Naive thymus-derived CD4-positive, alpha-beta T cell (primary cell): ENCODE results near the gene PDE8A. TPM values are rescaled to one million over a fixed set of nuclear protein-coding genes. Genes with fewer than 3 reads are reported as not detected.

Experiments used
- ATAC-seq: fragments of 150-1000 bp; cut with Tn5 transposase; 2 replicates; pipeline ENCODE4 v1.10.0; 2021; ENCODE audit warnings: mild to moderate bottlenecking, moderate library complexity
- CTCF ChIA-PET: fragments of 350-600 bp; sonication (Branson Sonifier 250); formaldehyde crosslinking; loops from one replicate; lab custom pipeline; 2021; ENCODE audit warnings: antibody characterized with exemption; lab: Charles Lee
- POLR2A ChIA-PET: fragments of 350-600 bp; sonication (Branson Sonifier 250); formaldehyde crosslinking; loops from one replicate; lab custom pipeline; 2021; ENCODE audit warnings: antibody characterized with exemption, inconsistent platforms; lab: Charles Lee
- DNase-seq, 9 donors: peaks; one replicate each; pipeline versions ENCODE4 v3.0.0 to v3.0.0-alpha.2; 2020 to 2022; ENCODE audit warnings: mixed read lengths in 1 of 9
- H3K27ac ChIP-seq: one replicate; pipeline ENCODE4 v1.7.0; 2013; ENCODE audit warnings: mild to moderate bottlenecking, low read depth, low read length, moderate library complexity
- H3K27me3 ChIP-seq, 2 donors: one replicate each; pipeline ENCODE4 v1.7.0; 2013; ENCODE audit warnings: low read length in 2 of 2, mild to moderate bottlenecking in 2 of 2, moderate library complexity in 2 of 2; ENCODE audit not compliant: control insufficient read depth in 2 of 2, insufficient read depth in 2 of 2
- H3K36me3 ChIP-seq, 3 experiments: 1 replicate in 2 of 3; 2 replicates in 1 of 3; pipeline ENCODE4 v1.7.0; 2013; ENCODE audit warnings: low read length in 3 of 3, mild to moderate bottlenecking in 3 of 3, moderate library complexity in 1 of 3; ENCODE audit not compliant: insufficient read depth in 3 of 3, control insufficient read depth in 2 of 3
- H3K4me1 ChIP-seq, 2 donors: one replicate each; pipeline ENCODE4 v1.7.0; 2013; ENCODE audit warnings: low read length in 2 of 2, mild to moderate bottlenecking in 2 of 2, moderate library complexity in 1 of 2; ENCODE audit not compliant: control insufficient read depth in 2 of 2, insufficient read depth in 2 of 2
- H3K4me3 ChIP-seq: 2 replicates; pipeline ENCODE4 v1.7.0; 2013; ENCODE audit warnings: mild to moderate bottlenecking, low read length
- H3K9me3 ChIP-seq, 3 experiments: 1 replicate in 2 of 3; 2 replicates in 1 of 3; pipeline ENCODE4 v1.7.0; 2013; ENCODE audit warnings: low read length in 3 of 3; ENCODE audit not compliant: control insufficient read depth in 2 of 3
- H3K27ac Mint-ChIP-seq, 9 donors: one replicate each; pipeline ENCODE4 v1.8.0; 2020 to 2022; ENCODE audit warnings: mixed read lengths in 9 of 9, mild to moderate bottlenecking in 8 of 9, moderate library complexity in 5 of 9, inconsistent platforms in 2 of 9
- H3K27me3 Mint-ChIP-seq, 5 donors: one replicate each; pipeline ENCODE4 v1.8.0; 2021 to 2022; ENCODE audit warnings: mixed read lengths in 5 of 5, mild to moderate bottlenecking in 1 of 5
- H3K36me3 Mint-ChIP-seq, 5 donors: one replicate each; pipeline ENCODE4 v1.8.0; 2020 to 2022; ENCODE audit warnings: mixed read lengths in 5 of 5, mild to moderate bottlenecking in 3 of 5, inconsistent platforms in 1 of 5
- H3K4me1 Mint-ChIP-seq, 7 donors: one replicate each; pipeline ENCODE4 v1.8.0; 2020 to 2022; ENCODE audit warnings: mixed read lengths in 7 of 7, mild to moderate bottlenecking in 3 of 7, inconsistent platforms in 1 of 7
- H3K4me3 Mint-ChIP-seq, 10 donors: one replicate each; pipeline ENCODE4 v1.8.0; 2020 to 2022; ENCODE audit warnings: mild to moderate bottlenecking in 10 of 10, mixed read lengths in 10 of 10, moderate library complexity in 6 of 10, inconsistent platforms in 2 of 10
- H3K9me3 Mint-ChIP-seq, 11 donors: one replicate each; pipeline ENCODE4 v1.8.0; 2020 to 2022; ENCODE audit warnings: mixed read lengths in 11 of 11, mild to moderate bottlenecking in 4 of 11, inconsistent platforms in 1 of 11, moderate library complexity in 1 of 11
- intact Hi-C, 2 donors: fragments of 100-400 bp; cut with micrococcal nuclease; formaldehyde crosslinking; loops; one replicate each; pipeline ENCODE4 v1.15.1; 2023
- polyA plus RNA-seq, 2 donors: library from polyadenylated mRNA; unstranded; fragments of 300-500 nt; fragmentation: Illumina TruSeq; gene quantifications; one replicate each; pipeline ENCODE4 v1.2.3, GENCODE V29; 2021
- total RNA-seq, 6 experiments: library from RNA in 5 of 6; stranded (reverse) in 5 of 6; gene quantifications; 1 replicate in 5 of 6; 2 replicates in 1 of 6; pipeline ENCODE4 v1.2.3 and lab custom pipeline; 2021 to 2026

The PDE8A gene
- total and polyA plus RNA-seq, 7 experiments from 2014 or later = 1.7 to 43.3 (median 31.9) TPM

DNA sequence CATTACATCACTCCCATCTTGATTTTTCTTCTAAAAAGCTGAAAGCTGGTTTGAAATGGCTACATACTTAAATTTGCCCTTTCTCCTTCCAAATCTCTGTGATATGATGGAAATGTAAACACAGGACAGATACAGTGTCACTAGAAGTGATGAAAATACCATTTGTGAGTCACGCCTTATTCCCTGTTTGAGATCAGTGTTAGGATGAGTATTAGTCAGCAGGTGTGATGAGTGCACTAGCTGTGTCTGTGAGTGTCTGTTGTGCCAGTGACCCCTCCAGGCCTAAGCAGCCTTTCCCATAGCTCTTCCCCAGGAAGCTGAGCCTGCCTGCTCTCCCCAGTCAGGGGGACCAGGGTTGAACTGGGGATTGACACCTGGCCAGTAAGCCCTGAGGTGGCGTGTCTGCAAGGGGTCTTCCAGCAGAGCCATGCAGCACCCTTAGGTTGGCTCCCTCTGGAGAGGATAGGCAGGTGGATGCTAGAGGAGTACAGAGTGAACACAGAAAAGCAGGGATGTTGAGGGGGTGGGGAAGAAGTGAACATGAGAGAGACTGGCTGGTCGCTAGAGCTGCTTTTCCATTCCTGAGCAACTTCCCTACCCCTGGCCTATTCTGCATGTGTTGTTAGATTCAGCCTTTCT is 92.0 kb downstream of the PDE8A start:
- H3K9me3 Mint-ChIP-seq = peaks cover 0 to 1% (median 0%) of the 10 kb centered on the region in 11 donors
- H3K36me3 Mint-ChIP-seq = peaks cover 13 to 67% (median 52%) of the 10 kb centered on the region in 5 donors
- H3K4me1 Mint-ChIP-seq = peaks cover 0 to 13% (median 0%) of the 10 kb centered on the region in 7 donors
- ChIA-PET POLR2A (no interaction called here), CTCF (no interaction called here)
- H3K27me3 Mint-ChIP-seq = no peaks in the 10 kb centered on the region
- Histone ChIP-seq H3K4me1 (no peaks in the 10 kb centered on the region), H3K36me3 (peaks cover 0 to 18% (median 0%) of the 10 kb centered on the region in 3 experiments), H3K4me3 (no peak overlapping the region), H3K27me3 (no peaks in the 10 kb centered on the region), H3K9me3 (no peaks in the 10 kb centered on the region), H3K27ac (no peak overlapping the region)
- H3K27ac Mint-ChIP-seq = peak overlapping the region in 1 of 9 donors; percentile 12
- no peak overlapping the region for H3K4me3 Mint-ChIP-seq
- intact Hi-C loops = no loop called here
- ATAC-seq = no peak
- DNase-seq = peak in 1 of 9 donors; percentile 23

DNA sequence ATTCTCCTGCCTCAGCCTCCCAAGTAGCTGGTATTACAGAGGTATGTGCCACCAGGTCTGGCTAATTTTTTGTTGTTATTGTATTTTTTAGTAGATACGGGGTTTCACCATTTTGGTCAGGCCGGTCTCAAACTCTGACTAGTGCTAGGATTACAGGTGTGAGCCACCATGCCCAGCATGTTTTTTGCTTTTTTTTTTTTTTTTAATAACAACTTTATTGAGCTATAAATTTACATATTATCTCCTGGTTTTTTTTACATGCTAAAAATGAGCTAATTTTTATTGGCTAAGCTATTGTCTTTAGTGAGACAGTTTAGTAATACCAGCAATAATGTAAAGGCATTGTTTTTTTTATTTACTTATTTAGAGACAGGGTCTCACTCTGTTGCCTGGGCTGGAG is 105.2 kb downstream of the PDE8A start:
- ATAC-seq (no peak), DNase-seq (no peak)
- H3K27me3 ChIP-seq = no peaks in the 10 kb centered on the region
- H3K4me1 ChIP-seq = no peaks in the 10 kb centered on the region
- H3K36me3 Mint-ChIP-seq = peaks cover 12 to 69% (median 35%) of the 10 kb centered on the region in 5 donors
- H3K4me3 Mint-ChIP-seq = no peak overlapping the region
- no peaks in the 10 kb centered on the region for H3K27me3 Mint-ChIP-seq
- no peak overlapping the region for H3K27ac Mint-ChIP-seq
- ChIA-PET POLR2A (no interaction called here), CTCF (no interaction called here)
- no peak overlapping the region for H3K27ac ChIP-seq
- H3K36me3 ChIP-seq = peaks cover 0 to 28% (median 0%) of the 10 kb centered on the region in 3 experiments
- H3K9me3 ChIP-seq = no peaks in the 10 kb centered on the region
- no peak overlapping the region for H3K4me3 ChIP-seq
- no peaks in the 10 kb centered on the region for H3K4me1 Mint-ChIP-seq
- H3K9me3 Mint-ChIP-seq = no peaks in the 10 kb centered on the region
- intact Hi-C loops = no loop called here

- Histone ChIP-seq H3K4me1 (no peaks in the 10 kb centered on the region), H3K4me3 (no peak overlapping the region), H3K27me3 (no peaks in the 10 kb centered on the region), H3K27ac (no peak overlapping the region), H3K9me3 (no peaks in the 10 kb centered on the region), H3K36me3 (peaks cover 0 to 37% (median 0%) of the 10 kb centered on the region in 3 experiments)
- Mint-ChIP-seq H3K36me3 (peaks cover 14 to 71% (median 37%) of the 10 kb centered on the region in 5 donors), H3K27ac (no peak overlapping the region), H3K27me3 (no peaks in the 10 kb centered on the region), H3K4me3 (no peak overlapping the region), H3K4me1 (no peaks in the 10 kb centered on the region), H3K9me3 (no peaks in the 10 kb centered on the region)
- CTCF ChIA-PET = no interaction called here
- DNase-seq (no peak), ATAC-seq (no peak)
- POLR2A ChIA-PET = no interaction called here
- intact Hi-C loops = no loop called here
Observed at GRCh38 chr15:85088300-85088699, 106.6 kb downstream of the PDE8A start.

DNA sequence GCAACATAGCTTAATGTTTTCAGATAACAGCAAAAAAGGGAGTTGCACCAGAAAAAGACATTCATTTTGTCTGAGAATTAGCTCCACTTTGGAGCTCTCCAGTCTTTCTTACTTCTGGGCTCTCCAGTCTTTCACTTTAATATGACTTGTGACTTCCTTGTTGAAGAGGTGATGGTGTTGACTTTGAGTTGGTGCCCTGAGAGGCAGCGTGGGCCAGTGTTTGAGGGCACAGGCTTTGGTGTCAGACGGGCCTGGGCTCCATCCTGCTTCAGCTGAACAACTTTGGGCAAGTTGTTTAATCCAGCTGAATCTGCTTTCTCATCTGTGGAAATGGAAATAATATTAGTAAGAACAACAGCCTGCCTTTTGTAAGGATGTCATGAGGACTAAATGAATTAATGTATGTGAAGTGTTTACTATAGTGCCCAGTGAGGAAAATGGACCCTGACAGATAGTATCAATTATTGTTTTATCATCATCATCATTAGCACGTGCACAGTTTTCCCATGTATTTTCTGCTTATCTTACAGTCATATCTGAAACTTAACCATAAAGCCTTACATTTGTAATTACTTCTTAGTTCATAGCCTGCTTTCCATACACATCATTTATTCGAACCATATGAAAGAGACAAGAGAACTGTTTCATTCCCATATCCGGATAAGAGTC is 108.4 kb downstream of the PDE8A start:
- Histone ChIP-seq H3K27me3 (no peaks in the 10 kb centered on the region), H3K4me1 (no peaks in the 10 kb centered on the region), H3K4me3 (no peak overlapping the region), H3K36me3 (peaks cover 0 to 28% (median 0%) of the 10 kb centered on the region in 3 experiments), H3K9me3 (no peaks in the 10 kb centered on the region), H3K27ac (no peak overlapping the region)
- no peak overlapping the region for H3K4me3 Mint-ChIP-seq
- CTCF ChIA-PET = interaction anchor here (0.6 kb wide), 1 partner anchor 21 kb away, joined by 3 read pairs; no protein-coding TSS in a partner anchor
- no peak for ATAC-seq
- peaks cover 0 to 7% (median 0%) of the 10 kb centered on the region in 7 donors for H3K4me1 Mint-ChIP-seq
- peaks cover 11 to 73% (median 40%) of the 10 kb centered on the region in 5 donors for H3K36me3 Mint-ChIP-seq
- H3K9me3 Mint-ChIP-seq = no peaks in the 10 kb centered on the region
- POLR2A ChIA-PET = interaction anchor here (0.5 kb wide), 1 partner anchor 752 kb away, joined by 3 read pairs; no protein-coding TSS in a partner anchor
- H3K27me3 Mint-ChIP-seq = no peaks in the 10 kb centered on the region
- DNase-seq = no peak
- intact Hi-C loops = no loop called here
- H3K27ac Mint-ChIP-seq = no peak overlapping the region

DNA sequence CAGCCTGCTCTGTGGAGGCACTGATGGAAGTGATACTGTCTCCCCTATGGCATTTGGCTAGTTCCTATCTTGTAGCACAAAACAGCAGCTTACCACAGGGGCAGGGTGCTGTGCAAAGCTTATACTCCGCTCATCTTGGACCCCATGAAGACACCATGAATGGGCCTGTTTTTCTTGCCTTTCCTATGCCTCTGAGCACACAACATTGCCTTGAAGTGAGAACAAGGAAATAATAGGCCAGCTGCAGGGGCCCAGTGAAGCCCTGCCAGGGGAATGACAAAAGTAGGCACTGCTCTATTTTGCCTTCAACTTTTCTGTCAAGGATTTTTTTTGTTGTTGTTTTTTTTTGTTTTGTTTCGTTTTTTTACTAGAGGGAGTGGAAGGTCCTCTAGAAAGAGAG is 110.3 kb downstream of the PDE8A start:
- no peaks in the 10 kb centered on the region for H3K4me1 ChIP-seq
- no peak overlapping the region for H3K27ac ChIP-seq
- ChIA-PET CTCF (no interaction called here), POLR2A (no interaction called here)
- DNase-seq (no peak), ATAC-seq (no peak)
- peak overlapping the region in 1 of 9 donors; percentile 12 for H3K27ac Mint-ChIP-seq
- no peak overlapping the region for H3K4me3 ChIP-seq
- no peak overlapping the region for H3K4me3 Mint-ChIP-seq
- peaks cover 0 to 7% (median 0%) of the 10 kb centered on the region in 7 donors for H3K4me1 Mint-ChIP-seq
- no peaks in the 10 kb centered on the region for H3K9me3 Mint-ChIP-seq
- H3K36me3 Mint-ChIP-seq = peaks cover 9 to 73% (median 42%) of the 10 kb centered on the region in 5 donors
- H3K27me3 ChIP-seq = no peaks in the 10 kb centered on the region
- intact Hi-C loops = no loop called here
- H3K27me3 Mint-ChIP-seq = no peaks in the 10 kb centered on the region
- peaks cover 0 to 31% (median 0%) of the 10 kb centered on the region in 3 experiments for H3K36me3 ChIP-seq
- no peaks in the 10 kb centered on the region for H3K9me3 ChIP-seq

GRCh38 chr15:85094685-85095084 is 113.0 kb downstream of the PDE8A start:
- peaks cover 0 to 7% (median 1%) of the 10 kb centered on the region in 7 donors for H3K4me1 Mint-ChIP-seq
- CTCF ChIA-PET = interaction anchor here (0.5 kb wide), 1 partner anchor 250 kb away, joined by 3 read pairs; no protein-coding TSS in a partner anchor
- Histone ChIP-seq H3K4me3 (no peak overlapping the region), H3K36me3 (peaks cover 0 to 36% (median 0%) of the 10 kb centered on the region in 3 experiments), H3K9me3 (no peaks in the 10 kb centered on the region), H3K4me1 (no peaks in the 10 kb centered on the region), H3K27me3 (no peaks in the 10 kb centered on the region), H3K27ac (no peak overlapping the region)
- H3K27ac Mint-ChIP-seq = no peak overlapping the region
- POLR2A ChIA-PET = no interaction called here
- no peaks in the 10 kb centered on the region for H3K27me3 Mint-ChIP-seq
- H3K9me3 Mint-ChIP-seq = no peaks in the 10 kb centered on the region
- no peak overlapping the region for H3K4me3 Mint-ChIP-seq
- H3K36me3 Mint-ChIP-seq = peaks cover 5 to 63% (median 38%) of the 10 kb centered on the region in 5 donors
- DNase-seq (no peak), ATAC-seq (no peak)
- intact Hi-C loops = no loop called here
